Body of pancreas (tissue), 4 donors: Measurements from ENCODE around the gene CTNNB1. TPM values are rescaled to one million over a fixed set of nuclear protein-coding genes. Genes with fewer than 3 reads are reported as not detected.

Experiments used
- ATAC-seq: fragments of 150-250 bp; one replicate; pipeline ENCODE4 v1.9.1; 2016
- DNase-seq, 4 donors: peaks; one replicate each; pipeline ENCODE4 v3.0.0-alpha.2; 2019
- H3K27ac ChIP-seq, 4 donors: fragments of 200-600 bp; sonication (generic); 1 replicate in 3 of 4; 2 replicates in 1 of 4; pipeline versions ENCODE4 v1.5.1 to v1.6.1; 2016 to 2019; ENCODE audit warnings: mild to moderate bottlenecking in 1 of 4, mixed read lengths in 1 of 4, moderate library complexity in 1 of 4
- H3K27me3 ChIP-seq, 2 donors: fragments of 200-600 bp; sonication (generic); one replicate each; pipeline ENCODE4 v1.6.0; 2016; ENCODE audit warnings: mild to moderate bottlenecking in 1 of 2
- H3K36me3 ChIP-seq, 2 donors: fragments of 200-600 bp; sonication (generic); replicated peaks in 1 of 2; 2 replicates each; pipeline ENCODE4 v1.5.1; 2016; ENCODE audit warnings: low read depth in 2 of 2; ENCODE audit not compliant: insufficient read depth in 1 of 2
- H3K4me1 ChIP-seq: fragments of 200-600 bp; sonication (generic); one replicate; pipeline ENCODE4 v1.6.0; 2016
- H3K4me3 ChIP-seq, 2 donors: fragments of 200-600 bp; sonication (generic); 1 replicate in 1 of 2; 2 replicates in 1 of 2; pipeline ENCODE4 v1.5.1; 2016 to 2019
- H3K9me3 ChIP-seq, 3 donors: fragments of 200-600 bp; sonication (generic); 1 replicate in 2 of 3; 2 replicates in 1 of 3; pipeline ENCODE4 v1.5.1; 2016
- CTCF ChIP-seq, 7 experiments: fragments of 450-650 bp in 4 of 7; fragments of 200-600 bp in 3 of 7; sonication (generic) in 3 of 7; IDR thresholded peaks; one replicate each; pipeline ENCODE4 v1.5.1; 2016 to 2019; ENCODE audit warnings: antibody characterized with exemption in 7 of 7
- POLR2A ChIP-seq, 3 donors: fragments of 450-650 bp; IDR thresholded peaks; one replicate each; pipeline ENCODE4 v1.6.1; 2016; ENCODE audit warnings: antibody characterized with exemption in 3 of 3, mild to moderate bottlenecking in 2 of 3
- WGBS, 2 donors: methylation state at CpG; one replicate each; pipeline ENCODE4 v1.1.5; 2017; 5-methylcytosine and 5-hydroxymethylcytosine counted together
- intact Hi-C: fragments of 100-400 bp; cut with DNase I; formaldehyde crosslinking; loops from one replicate; pipeline ENCODE4 v1.15.1; 2023
- total RNA-seq, 2 donors: library from RNA; depleted of rRNA; stranded (reverse); fragments of >200 nt; gene quantifications; one replicate each; pipeline ENCODE4 v1.1.0, GENCODE V29; 2016

Gene CTNNB1
- 100 to 1,000 TPM; 144 to 266 TPM for total RNA-seq

- H3K4me3 ChIP-seq = peak within 1 kb of the TSS; percentile 66 to 92
- no peaks in the 10 kb centered on the region for H3K36me3 ChIP-seq
- WGBS, 2 donors = 0 to 1% methylated on average over 3 to 84 of the region's 112 CpGs
- peak; percentile 94 for ATAC-seq
- H3K4me1 ChIP-seq = peaks cover 37% of the 10 kb centered on the region
- TF ChIP-seq CTCF (IDR thresholded peaks at IDR 0.05) = peak in 2 of 7 experiments; percentile 24 to 33
- TF ChIP-seq POLR2A (IDR thresholded peaks at IDR 0.05) = peak; percentile 99 to 100 (median 100)
- DNase-seq = peak; percentile 94
- intact Hi-C loops = no loop called here
- peak within 1 kb of the TSS; percentile 90 to 99 (median 98) for H3K27ac ChIP-seq
- no peaks in the 10 kb centered on the region for H3K27me3 ChIP-seq
- no peaks in the 10 kb centered on the region for H3K9me3 ChIP-seq
Measured at GRCh38 chr3:41198950-41199865, at the start of gene CTNNB1. Gene CTNNB1, plus strand, starts transcription at chr3:41199505. Its CDS starts 24,564 bp downstream, at chr3:41224069.

- no peak for DNase-seq
- no peak for TF ChIP-seq CTCF (IDR thresholded peaks at IDR 0.05)
- TF ChIP-seq POLR2A (IDR thresholded peaks at IDR 0.05) = no peak
- no peak overlapping the region for H3K27ac ChIP-seq
- H3K27me3 ChIP-seq = no peaks in the 10 kb centered on the region
- H3K36me3 ChIP-seq = no peaks in the 10 kb centered on the region
- H3K4me3 ChIP-seq = no peak overlapping the region
- peaks cover 9% of the 10 kb centered on the region for H3K4me1 ChIP-seq
- no peak for ATAC-seq
- intact Hi-C loops = no loop called here
- no peaks in the 10 kb centered on the region for H3K9me3 ChIP-seq
- WGBS, 2 donors = 81 to 86% methylated on average over 3 of the region's 3 CpGs
Measured at GRCh38 chr3:41155834-41156233, 43.5 kb upstream of the CTNNB1 start.

- Histone ChIP-seq H3K9me3 (no peaks in the 10 kb centered on the region), H3K36me3 (no peaks in the 10 kb centered on the region), H3K4me3 (no peak overlapping the region), H3K27me3 (no peaks in the 10 kb centered on the region), H3K27ac (peak overlapping the region; percentile 13 to 76 (median 66)), H3K4me1 (peaks cover 9% of the 10 kb centered on the region)
- intact Hi-C loops = no loop called here
- WGBS, 2 donors = 52 to 82% methylated on average over 1 of the region's 1 CpG
- TF ChIP-seq POLR2A (IDR thresholded peaks at IDR 0.05) = peak in 2 of 3 donors; percentile 18 to 23
- TF ChIP-seq CTCF (IDR thresholded peaks at IDR 0.05) = no peak
- ATAC-seq = peak; percentile 72
- DNase-seq = peak; percentile 14 to 49 (median 30)
Measured at GRCh38 chr3:41158947-41159346, 40.4 kb upstream of the CTNNB1 start.

GRCh38 chr3:41159588-41160189 is 39.6 kb upstream of the CTNNB1 start:
- Histone ChIP-seq H3K36me3 (no peaks in the 10 kb centered on the region), H3K4me3 (no peak overlapping the region), H3K4me1 (peaks cover 9% of the 10 kb centered on the region), H3K27me3 (no peaks in the 10 kb centered on the region), H3K9me3 (no peaks in the 10 kb centered on the region), H3K27ac (peak overlapping the region; percentile 13 to 76 (median 66))
- ATAC-seq (peak; percentile 41), DNase-seq (no peak)
- intact Hi-C loops = no loop called here
- no peak for TF ChIP-seq POLR2A (IDR thresholded peaks at IDR 0.05)
- no peak for TF ChIP-seq CTCF (IDR thresholded peaks at IDR 0.05)
- 63 to 81% methylated on average over 3 of the region's 3 CpGs for WGBS, 2 donors
